ENCODE data around the gene PAQR5.
"Not testable (repeated sequence)": the region's sequence is repeated elsewhere in the genome, so short reads cannot be mapped to it uniquely, and the experiment has no call there.

PAQR5 gene

DNA sequence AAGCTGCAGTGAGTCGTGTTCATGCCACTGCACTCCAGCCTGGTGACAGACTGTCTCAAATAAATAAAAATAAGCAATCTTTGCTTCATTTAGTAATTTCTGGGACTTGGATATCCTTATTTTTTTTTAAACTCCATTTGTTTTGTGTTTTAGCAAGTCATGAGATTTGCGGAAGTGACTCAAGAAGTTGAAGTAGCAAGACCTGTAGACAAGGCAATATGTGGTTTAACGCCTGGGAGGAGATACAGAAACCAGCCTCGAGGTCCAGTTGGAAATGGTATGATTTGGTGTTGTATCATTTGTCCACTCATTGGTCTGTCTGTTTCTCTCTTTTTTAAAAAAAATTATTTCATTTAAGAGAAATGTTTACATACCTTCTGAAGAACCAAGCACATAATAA lies 137.3 kb downstream of the PAQR5 start:
- no peak for TF ChIP-seq CTCF (IDR thresholded peaks at IDR 0.05; ENCODE audit: low read depth, low read length)
- DNase-seq (ENCODE audit: extremely low read depth, low read depth) = no peak

DNA sequence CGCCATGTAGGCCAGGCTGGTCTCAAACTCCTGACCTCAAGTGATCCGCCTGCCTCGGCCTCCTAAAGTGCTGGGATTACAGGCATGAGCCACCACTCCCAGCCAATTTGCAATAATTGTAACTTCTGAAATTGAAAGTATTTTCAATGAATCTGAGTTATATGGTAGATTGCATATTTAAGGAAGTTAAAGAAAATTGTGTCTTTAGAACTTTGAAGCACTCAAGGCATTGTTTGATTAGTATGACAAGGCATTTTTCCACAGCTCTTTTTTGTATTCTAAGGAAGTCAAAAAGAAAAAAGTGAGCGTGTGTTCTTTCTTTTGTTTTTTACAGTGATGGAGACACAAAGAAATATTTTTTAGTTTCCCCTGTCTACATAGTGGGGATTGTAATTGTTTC lies 138.2 kb downstream of the PAQR5 start:
- TF ChIP-seq CTCF (IDR thresholded peaks at IDR 0.05; ENCODE audit: low read depth, low read length) = no peak
- DNase-seq (ENCODE audit: extremely low read depth, low read depth) = no peak

GRCh38 chr15:69439623-69440022 lies 140.9 kb downstream of the PAQR5 start:
- TF ChIP-seq CTCF (IDR thresholded peaks at IDR 0.05; ENCODE audit: low read depth, low read length) = no peak
- no peak for DNase-seq (ENCODE audit: extremely low read depth, low read depth)

GRCh38 chr15:69443032-69443611 lies 144.4 kb downstream of the PAQR5 start:
- no peak for DNase-seq (ENCODE audit: extremely low read depth, low read depth)
- no peak for TF ChIP-seq CTCF (IDR thresholded peaks at IDR 0.05; ENCODE audit: low read depth, low read length)

DNA sequence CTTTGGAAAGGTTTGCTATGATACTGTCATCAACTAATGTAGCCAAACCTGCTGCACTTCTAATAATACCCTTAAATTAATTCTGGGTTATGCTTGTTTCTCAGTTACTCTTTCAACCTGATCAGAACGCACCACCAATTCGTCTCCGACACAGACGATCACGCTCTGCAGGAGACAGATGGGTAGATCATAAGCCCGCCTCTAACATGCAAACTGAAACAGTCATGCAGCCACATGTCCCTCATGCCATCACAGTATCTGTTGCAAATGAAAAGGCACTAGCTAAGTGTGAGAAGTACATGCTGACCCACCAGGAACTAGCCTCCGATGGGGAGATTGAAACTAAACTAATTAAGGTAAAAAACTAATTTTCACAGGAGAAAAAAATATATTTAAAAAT lies 146.0 kb downstream of the PAQR5 start:
- DNase-seq (ENCODE audit: extremely low read depth, low read depth) = no peak
- no peak for TF ChIP-seq CTCF (IDR thresholded peaks at IDR 0.05; ENCODE audit: low read depth, low read length)

GRCh38 chr15:69446953-69447352 lies 148.2 kb downstream of the PAQR5 start:
- no peak for DNase-seq (ENCODE audit: extremely low read depth, low read depth)
- no peak for TF ChIP-seq CTCF (IDR thresholded peaks at IDR 0.05; ENCODE audit: low read depth, low read length)

DNA sequence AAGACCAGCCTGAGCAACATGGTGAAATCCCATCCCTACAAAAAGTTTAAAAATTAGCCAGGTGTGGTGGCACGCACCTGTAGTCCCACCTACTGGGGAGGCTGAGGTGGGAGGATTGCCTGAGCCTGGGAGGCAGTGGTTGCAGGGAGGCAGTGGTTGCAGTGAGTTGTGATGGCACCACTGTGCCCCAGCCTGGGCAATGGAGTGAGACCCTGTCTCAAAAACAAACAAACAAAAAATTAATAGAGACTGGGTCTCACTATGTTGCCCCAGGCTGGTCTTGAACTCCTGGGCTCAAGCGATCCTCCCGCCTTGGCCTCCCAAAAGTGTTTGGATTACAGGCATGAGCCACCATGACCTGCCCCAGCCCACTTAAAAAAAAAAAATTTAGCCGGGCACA lies 151.5 kb downstream of the PAQR5 start:
- not testable (repeated sequence) for DNase-seq (ENCODE audit: extremely low read depth, low read depth)

DNA sequence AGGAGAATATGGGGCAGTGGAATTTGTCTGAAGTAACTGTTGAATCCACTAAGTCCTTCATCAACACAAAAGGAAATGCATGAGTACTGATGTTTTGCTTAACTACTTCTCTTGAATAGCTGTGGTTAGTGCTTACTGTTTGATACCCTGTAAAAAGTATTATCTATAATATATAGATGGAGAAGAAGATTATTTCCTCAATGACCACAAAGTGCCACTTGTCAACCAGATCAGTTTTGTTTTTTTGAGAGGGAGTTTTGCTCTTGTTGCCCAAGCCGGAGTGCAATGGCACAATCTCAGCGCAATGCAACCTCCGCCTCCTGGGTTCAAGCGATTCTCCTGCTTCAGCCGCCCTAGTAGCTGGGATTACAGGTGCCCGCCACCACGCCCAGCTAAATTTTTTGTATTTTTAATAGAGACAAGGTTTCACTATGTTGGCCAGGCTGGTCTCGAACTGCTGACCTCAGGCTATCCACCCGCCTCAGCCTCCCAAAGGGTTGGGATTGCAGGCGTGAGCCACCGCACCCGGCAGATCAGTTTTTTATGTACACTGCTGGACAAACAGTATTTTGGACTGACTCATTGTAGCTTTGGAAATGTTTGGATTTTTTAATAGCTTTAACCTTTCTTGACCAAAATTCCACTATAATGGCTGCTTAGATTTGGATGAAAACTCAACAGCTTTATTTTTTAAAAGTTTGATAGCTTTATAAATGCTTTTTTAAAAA lies 152.4 kb downstream of the PAQR5 start:
- TF ChIP-seq CTCF (IDR thresholded peaks at IDR 0.05; ENCODE audit: low read depth, low read length) = no peak
- no peak for DNase-seq (ENCODE audit: extremely low read depth, low read depth)

Measured in AG09319 (cell line).